Prostate gland (tissue), 2 donors: ENCODE results near the gene CFAP97D1.

Source experiments
- CTCF ChIP-seq, 4 experiments: fragments of 200-600 bp in 2 of 4; fragments of 450-650 bp in 2 of 4; sonication (generic) in 2 of 4; IDR thresholded peaks; 1 replicate in 3 of 4; 2 replicates in 1 of 4; pipeline ENCODE4 v1.5.1; 2016 to 2019; ENCODE audit warnings: antibody characterized with exemption in 4 of 4, mild to moderate bottlenecking in 2 of 4, moderate library complexity in 2 of 4
- POLR2A ChIP-seq: fragments of 450-650 bp; IDR thresholded peaks from one replicate; pipeline ENCODE4 v1.6.1; 2016; ENCODE audit warnings: antibody characterized with exemption, mild to moderate bottlenecking
- POLR2AphosphoS5 ChIP-seq: sonication (generic); formaldehyde crosslinking; IDR thresholded peaks from one replicate; pipeline ENCODE4 v1.6.1; 2017; ENCODE audit warnings: antibody characterized with exemption

GRCh38 chr17:43808076-43808475 is 27.8 kb downstream of the CFAP97D1 start:
- TF ChIP-seq POLR2A = no peak
- no peak for TF ChIP-seq CTCF (IDR thresholded peaks at IDR 0.05)
- no peak for TF ChIP-seq POLR2AphosphoS5
